Endothelial cell of umbilical vein (primary cell): ENCODE results near the gene CHSY3. TPM values are rescaled to one million over a fixed set of nuclear protein-coding genes. Genes with fewer than 3 reads are reported as not detected.
"Not testable (repeated sequence)": the region's sequence is repeated elsewhere in the genome, so short reads cannot be mapped to it uniquely, and the experiment has no call there.

Experiments used
- BruUV-seq: library from RNA; stranded (reverse); fragments of 400-500 nt; replicated peaks from 2 replicates; lab custom pipeline; 2021; lab: Mats Ljungman, UMichigan
- CTCF ChIA-PET: fragments of 300-600, 350-600 bp; sonication (Branson Sonifier 250); formaldehyde crosslinking; loops from one replicate; lab custom pipeline; 2021; ENCODE audit warnings: antibody characterized with exemption, inconsistent platforms; lab: Charles Lee
- POLR2A ChIA-PET: fragments of 300-600, 350-600 bp; sonication (Branson Sonifier 250); formaldehyde crosslinking; loops from one replicate; lab custom pipeline; 2021; ENCODE audit warnings: antibody characterized with exemption, inconsistent platforms; lab: Charles Lee
- DNase-seq: peaks from one replicate; pipeline ENCODE4 v3.0.0-alpha.2; 2011; ENCODE audit warnings: low read depth, low spot score
- FAIRE-seq: peaks from 2 replicates; lab custom pipeline; 2011; peaks lifted over from hg19 to GRCh38; lab: Jason Lieb, UNC
- H2AFZ ChIP-seq: 2 replicates; pipeline ENCODE4 v1.6.0; 2012; ENCODE audit warnings: low read depth, low read length, control low read depth, inconsistent platforms
- H3K27ac ChIP-seq: 2 replicates; pipeline ENCODE4 v1.5.1; 2011; ENCODE audit warnings: low read depth, mild to moderate bottlenecking, control low read depth, low read length, moderate library complexity; ENCODE audit not compliant: insufficient read depth
- H3K27me3 ChIP-seq, 2 experiments: 2 replicates each; pipeline versions ENCODE4 v1.6.0 to v1.6.1; 2011; ENCODE audit warnings: low read length in 2 of 2, mixed read lengths in 1 of 2; ENCODE audit not compliant: control insufficient read depth in 2 of 2, insufficient read depth in 2 of 2
- H3K36me3 ChIP-seq, 2 experiments: 2 replicates in 1 of 2; 3 replicates in 1 of 2; pipeline ENCODE4 v1.5.1; 2011; ENCODE audit warnings: low read length in 2 of 2, mild to moderate bottlenecking in 1 of 2, moderate library complexity in 1 of 2; ENCODE audit not compliant: control insufficient read depth in 2 of 2, insufficient read depth in 2 of 2; ENCODE audit errors: extremely low read depth in 1 of 2
- H3K4me1 ChIP-seq: 3 replicates; pipeline ENCODE4 v1.5.1; 2011; ENCODE audit warnings: mild to moderate bottlenecking, low read length; ENCODE audit not compliant: control insufficient read depth, insufficient read depth; ENCODE audit errors: extremely low read depth
- H3K4me2 ChIP-seq: 2 replicates; pipeline ENCODE4 v1.6.1; 2011; ENCODE audit warnings: low read length, control low read depth, mixed read lengths; ENCODE audit not compliant: insufficient read depth
- H3K4me3 ChIP-seq, 3 experiments: fragments of 200-600 bp in 1 of 3; sonication (generic), shearing (Covaris generic) in 1 of 3; replicated peaks in 1 of 3; 2 replicates each; pipeline ENCODE4 v1.5.1; 2011 to 2016; ENCODE audit warnings: control low read depth in 3 of 3, low read length in 3 of 3, mild to moderate bottlenecking in 2 of 3, inconsistent platforms in 1 of 3, low read depth in 1 of 3, moderate library complexity in 1 of 3; ENCODE audit not compliant: insufficient read depth in 1 of 3
- H3K79me2 ChIP-seq: 2 replicates; pipeline ENCODE4 v1.6.0; 2012; ENCODE audit warnings: low read length, inconsistent platforms; ENCODE audit not compliant: control insufficient read depth, insufficient read depth
- H3K9ac ChIP-seq: replicated peaks from 2 replicates; pipeline ENCODE3; 2011; ENCODE audit warnings: low read length, control low read depth; ENCODE audit not compliant: insufficient read depth; ENCODE audit errors: extremely low read depth
- H3K9me1 ChIP-seq: replicated peaks from 3 replicates; pipeline ENCODE4 v1.6.0; 2011; ENCODE audit warnings: mild to moderate bottlenecking, low read length; ENCODE audit not compliant: control insufficient read depth, insufficient read depth; ENCODE audit errors: extremely low read depth
- H3K9me3 ChIP-seq: replicated peaks from 2 replicates; pipeline ENCODE4 v1.5.1; 2012; ENCODE audit warnings: low read length, inconsistent platforms; ENCODE audit not compliant: control insufficient read depth, insufficient read depth
- H4K20me1 ChIP-seq: replicated peaks from 2 replicates; pipeline ENCODE3; 2011; ENCODE audit warnings: mild to moderate bottlenecking, low read length; ENCODE audit not compliant: control insufficient read depth, insufficient read depth; ENCODE audit errors: extremely low read depth
- CTCF ChIP-seq, 2 donors: IDR thresholded peaks; 1 replicate in 1 of 2; 2 replicates in 1 of 2; pipeline ENCODE4 v1.5.1; 2011; ENCODE audit warnings: low read length in 2 of 2, mild to moderate bottlenecking in 2 of 2, moderate library complexity in 2 of 2, control low read depth in 1 of 2, inconsistent platforms in 1 of 2, low read depth in 1 of 2; ENCODE audit not compliant: insufficient read depth in 1 of 2; ENCODE audit errors: extremely low read depth in 1 of 2
- FOS ChIP-seq: IDR thresholded peaks from 2 replicates; pipeline ENCODE4 v1.6.1; 2011; ENCODE audit warnings: mild to moderate bottlenecking, low read length, moderate library complexity, borderline replicate concordance; ENCODE audit not compliant: insufficient read depth
- GATA2 ChIP-seq: IDR thresholded peaks from 2 replicates; pipeline ENCODE4 v1.7.0; 2011; ENCODE audit warnings: low read depth, mild to moderate bottlenecking, moderate library complexity, mixed read lengths, low read length; ENCODE audit not compliant: insufficient read length, insufficient read depth
- MYC ChIP-seq: IDR thresholded peaks from one replicate; pipeline ENCODE4 v1.6.1; 2011; ENCODE audit warnings: mild to moderate bottlenecking, low read depth, low read length
- POLR2AphosphoS5 ChIP-seq: IDR thresholded peaks from 2 replicates; pipeline ENCODE4 v1.6.1; 2012; ENCODE audit warnings: low read depth, mild to moderate bottlenecking, control low read depth, low read length, moderate library complexity; ENCODE audit not compliant: insufficient read depth
- dilution Hi-C: fragments of 300-500 bp; cut with MboI; formaldehyde crosslinking; loops from one replicate; pipeline ENCODE4 v1.15.0; 2019; ENCODE audit warnings: low sequenced_read_pairs; ENCODE audit not compliant: extremely low pct_ligation_motif_present
- intact Hi-C: fragments of 100-400 bp; cut with micrococcal nuclease; formaldehyde crosslinking; loops from one replicate; pipeline ENCODE4 v1.10.0; 2022
- polyA plus RNA-seq, 4 experiments: library from polyadenylated mRNA; depleted of rRNA in 3 of 4; stranded (reverse) in 3 of 4; unstranded in 1 of 4; fragments of >200 nt; gene quantifications; 2 replicates each; pipeline versions ENCODE4 v1.2.1 to v1.2.3, GENCODE V29; 2011 to 2012; ENCODE audit warnings: missing spikeins in 1 of 4
- total RNA-seq: library from RNA; stranded (reverse); gene quantifications from 2 replicates; pipeline ENCODE4 v1.2.3, GENCODE V29; 2021

CHSY3 gene
- total and polyA plus RNA-seq, 2 donors (not counting 3 experiments of a cell fraction or from before 2014, with no cell fraction given), result 2.2 to 8.4 TPM

GRCh38 chr5:130222573-130222972 is 318.3 kb downstream of the CHSY3 start:
- Histone ChIP-seq H3K9ac (no peak overlapping the region), H4K20me1 (no peaks in the 10 kb centered on the region), H2AFZ (no peak overlapping the region), H3K4me1 (peaks cover 2% of the 10 kb centered on the region), H3K27ac (no peak overlapping the region), H3K27me3 (no peaks in the 10 kb centered on the region), H3K4me2 (no peak overlapping the region), H3K9me1 (no peaks in the 10 kb centered on the region), H3K36me3 (no peaks in the 10 kb centered on the region), H3K4me3 (no peak overlapping the region), H3K9me3 (no peaks in the 10 kb centered on the region), H3K79me2 (no peaks in the 10 kb centered on the region)
- ChIA-PET POLR2A (no interaction called here), CTCF (interaction anchor here (1.1 kb wide), 1 partner anchor 16 kb away, joined by 3 read pairs; no protein-coding TSS in a partner anchor)
- DNase-seq (peak; percentile 60), FAIRE-seq (no peak)
- BruUV-seq, result no TSS peak
- dilution Hi-C loops, result no loop called here
- intact Hi-C loops, result no loop called here
- TF ChIP-seq CTCF (IDR thresholded peaks at IDR 0.05; ENCODE audit: extremely low read depth in 1 of 2, insufficient read depth in 1 of 2, low read depth in 1 of 2, low read length in 2 of 2) (no peak), POLR2AphosphoS5 (no peak), FOS (peak; percentile 17), GATA2 (no peak), MYC (no peak)

GRCh38 chr5:130226556-130226955 is 322.3 kb downstream of the CHSY3 start:
- POLR2A ChIA-PET, H3K4me1 ChIP-seq, H3K4me2 ChIP-seq, H3K9me1 ChIP-seq, H3K27ac ChIP-seq, BruUV-seq, FAIRE-seq, DNase-seq, H3K4me3 ChIP-seq, H4K20me1 ChIP-seq, H3K36me3 ChIP-seq, H2AFZ ChIP-seq, H3K79me2 ChIP-seq, intact Hi-C loops, dilution Hi-C loops, H3K27me3 ChIP-seq, CTCF ChIA-PET, H3K9ac ChIP-seq, H3K9me3 ChIP-seq: not testable (repeated sequence)
